ENCODE results near the gene MPEG1.

The MPEG1 gene

GRCh38 chr11:59212744-59213631, at the start of gene MPEG1:
Gene MPEG1 (minus strand): TSS chr11:59212927. CDS start chr11:59212865, 62 bp downstream.
- Histone ChIP-seq H3K4me1 (peaks cover 47% of the 10 kb centered on the region), H3K36me3 (no peaks in the 10 kb centered on the region), H4K20me1 (no peaks in the 10 kb centered on the region), H3K27ac (peak within 1 kb of the TSS; percentile 36; the same call in 1 of the 2 replicates), H3K4me3 (peak within 1 kb of the TSS; percentile 34; the same call in 1 of the 2 replicates), H3K4me2 (peak within 1 kb of the TSS; percentile 67), H3K9ac (no peak within 1 kb of the TSS), H3K9me3 (no peaks in the 10 kb centered on the region), H3K27me3 (no peaks in the 10 kb centered on the region)
- no peak for TF ChIP-seq Cebpa-rat (IDR thresholded peaks at IDR 0.05)

- H4K20me1 ChIP-seq = no peaks in the 10 kb centered on the region
- no peaks in the 10 kb centered on the region for H3K27me3 ChIP-seq
- peaks cover 52% of the 10 kb centered on the region for H3K4me1 ChIP-seq
- H3K36me3 ChIP-seq = no peaks in the 10 kb centered on the region
- H3K4me3 ChIP-seq = no peak overlapping the region
- H3K27ac ChIP-seq = peak overlapping the region; percentile 24; the same call in 1 of the 2 replicates
- H3K4me2 ChIP-seq = peak overlapping the region; percentile 22; the same call in 1 of the 2 replicates
- H3K9ac ChIP-seq = no peak overlapping the region
- H3K9me3 ChIP-seq = no peaks in the 10 kb centered on the region
- TF ChIP-seq Cebpa-rat (IDR thresholded peaks at IDR 0.05) = no peak
Observed at GRCh38 chr11:59262177-59262818, 49.6 kb upstream of the MPEG1 start.

- Histone ChIP-seq H4K20me1 (no peaks in the 10 kb centered on the region), H3K4me2 (no peak overlapping the region), H3K27ac (no peak overlapping the region), H3K36me3 (no peaks in the 10 kb centered on the region), H3K4me3 (no peak overlapping the region), H3K27me3 (no peaks in the 10 kb centered on the region), H3K9me3 (no peaks in the 10 kb centered on the region), H3K9ac (no peak overlapping the region), H3K4me1 (peaks cover 41% of the 10 kb centered on the region)
- no peak for TF ChIP-seq Cebpa-rat (IDR thresholded peaks at IDR 0.05)
Observed at GRCh38 chr11:59261150-59261549, 48.4 kb upstream of the MPEG1 start.

GRCh38 chr11:59259867-59260475, 47.2 kb upstream of the MPEG1 start:
- H4K20me1 ChIP-seq = no peaks in the 10 kb centered on the region
- H3K9ac ChIP-seq = no peak overlapping the region
- H3K27ac ChIP-seq = no peak overlapping the region
- H3K36me3 ChIP-seq = no peaks in the 10 kb centered on the region
- no peaks in the 10 kb centered on the region for H3K27me3 ChIP-seq
- H3K4me3 ChIP-seq = no peak overlapping the region
- peaks cover 29% of the 10 kb centered on the region for H3K4me1 ChIP-seq
- TF ChIP-seq Cebpa-rat (IDR thresholded peaks at IDR 0.05) = no peak
- no peak overlapping the region for H3K4me2 ChIP-seq
- H3K9me3 ChIP-seq = no peaks in the 10 kb centered on the region

- Histone ChIP-seq H3K27ac (no peak overlapping the region), H3K9ac (no peak overlapping the region), H3K4me1 (peaks cover 29% of the 10 kb centered on the region), H3K4me3 (no peak overlapping the region), H3K9me3 (no peaks in the 10 kb centered on the region), H3K4me2 (no peak overlapping the region), H4K20me1 (no peaks in the 10 kb centered on the region), H3K27me3 (no peaks in the 10 kb centered on the region), H3K36me3 (no peaks in the 10 kb centered on the region)
- TF ChIP-seq Cebpa-rat (IDR thresholded peaks at IDR 0.05) = no peak
Observed at GRCh38 chr11:59259047-59259446, 46.3 kb upstream of the MPEG1 start.

- Histone ChIP-seq H3K4me1 (peaks cover 10% of the 10 kb centered on the region), H3K27me3 (no peaks in the 10 kb centered on the region), H3K4me3 (no peak overlapping the region), H3K27ac (no peak overlapping the region), H3K4me2 (no peak overlapping the region), H4K20me1 (no peaks in the 10 kb centered on the region), H3K9me3 (no peaks in the 10 kb centered on the region), H3K36me3 (no peaks in the 10 kb centered on the region), H3K9ac (no peak overlapping the region)
- TF ChIP-seq Cebpa-rat (IDR thresholded peaks at IDR 0.05) = no peak
Observed at GRCh38 chr11:59255281-59255680, 42.6 kb upstream of the MPEG1 start.

GRCh38 chr11:59254286-59254685, 41.6 kb upstream of the MPEG1 start:
- Histone ChIP-seq H4K20me1 (no peaks in the 10 kb centered on the region), H3K27ac (no peak overlapping the region), H3K27me3 (no peaks in the 10 kb centered on the region), H3K36me3 (no peaks in the 10 kb centered on the region), H3K9ac (no peak overlapping the region), H3K4me1 (peaks cover 10% of the 10 kb centered on the region), H3K4me2 (peak overlapping the region; percentile 13; the same call in 1 of the 2 replicates), H3K4me3 (no peak overlapping the region), H3K9me3 (no peaks in the 10 kb centered on the region)
- TF ChIP-seq Cebpa-rat (IDR thresholded peaks at IDR 0.05) = no peak

GRCh38 chr11:59253001-59253400, 40.3 kb upstream of the MPEG1 start:
- H3K27me3 ChIP-seq = no peaks in the 10 kb centered on the region
- H3K9me3 ChIP-seq = no peaks in the 10 kb centered on the region
- no peak for TF ChIP-seq Cebpa-rat (IDR thresholded peaks at IDR 0.05)
- no peaks in the 10 kb centered on the region for H3K36me3 ChIP-seq
- H3K4me3 ChIP-seq = no peak overlapping the region
- no peaks in the 10 kb centered on the region for H4K20me1 ChIP-seq
- H3K4me2 ChIP-seq = no peak overlapping the region
- H3K4me1 ChIP-seq = peaks cover 10% of the 10 kb centered on the region
- H3K9ac ChIP-seq = no peak overlapping the region
- H3K27ac ChIP-seq = no peak overlapping the region

- H3K4me1 ChIP-seq = peaks cover 10% of the 10 kb centered on the region
- peak; percentile 42; the same call in 1 of the 2 replicates for TF ChIP-seq Cebpa-rat (IDR thresholded peaks at IDR 0.05)
- no peaks in the 10 kb centered on the region for H3K27me3 ChIP-seq
- no peak overlapping the region for H3K9ac ChIP-seq
- no peaks in the 10 kb centered on the region; the same call in 1 of the 2 replicates for H3K9me3 ChIP-seq
- no peak overlapping the region for H3K4me3 ChIP-seq
- H3K27ac ChIP-seq = no peak overlapping the region
- no peaks in the 10 kb centered on the region for H3K36me3 ChIP-seq
- H3K4me2 ChIP-seq = no peak overlapping the region
- H4K20me1 ChIP-seq = no peaks in the 10 kb centered on the region
Observed at GRCh38 chr11:59249535-59249934, 36.8 kb upstream of the MPEG1 start.
